GM10266 (cell line): Measurements from ENCODE around the gene TRMU.

Experiments
- DNase-seq: peaks from one replicate; pipeline ENCODE4 v3.0.0; 2012; ENCODE audit errors: extremely low spot score
- TF ChIP-seq, protein P1 (sequence below): IDR thresholded peaks from 2 replicates; pipeline ENCODE4 v1.5.1; 2012; ENCODE audit warnings: mild to moderate bottlenecking, low read depth; ENCODE audit not compliant: control insufficient read depth, insufficient read depth; ENCODE audit errors: missing control alignments

The TRMU gene

GRCh38 chr22:46405901-46406300 is 70.4 kb downstream of the TRMU start:
- DNase-seq = no peak

DNA sequence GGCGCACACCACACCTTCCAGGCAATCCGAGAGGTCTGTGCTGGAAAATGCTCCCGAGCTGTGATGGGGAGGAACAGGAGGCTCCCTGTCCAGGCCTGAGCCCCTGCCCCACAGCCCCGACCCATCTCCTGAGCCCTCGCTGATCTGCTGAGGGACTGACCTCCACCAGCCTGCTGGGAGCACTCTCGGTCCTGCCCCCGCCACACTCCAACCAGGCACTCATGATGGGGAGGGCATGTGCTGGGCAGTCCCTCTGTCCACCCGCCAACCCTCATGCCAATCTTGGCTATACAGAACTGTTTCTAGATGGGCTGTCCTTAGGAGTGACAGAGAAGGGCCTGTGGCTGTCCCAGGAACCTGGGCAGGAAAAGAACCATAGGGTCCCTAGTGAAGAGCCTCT is 70.8 kb downstream of the TRMU start:
- TF ChIP-seq, protein P1, sequence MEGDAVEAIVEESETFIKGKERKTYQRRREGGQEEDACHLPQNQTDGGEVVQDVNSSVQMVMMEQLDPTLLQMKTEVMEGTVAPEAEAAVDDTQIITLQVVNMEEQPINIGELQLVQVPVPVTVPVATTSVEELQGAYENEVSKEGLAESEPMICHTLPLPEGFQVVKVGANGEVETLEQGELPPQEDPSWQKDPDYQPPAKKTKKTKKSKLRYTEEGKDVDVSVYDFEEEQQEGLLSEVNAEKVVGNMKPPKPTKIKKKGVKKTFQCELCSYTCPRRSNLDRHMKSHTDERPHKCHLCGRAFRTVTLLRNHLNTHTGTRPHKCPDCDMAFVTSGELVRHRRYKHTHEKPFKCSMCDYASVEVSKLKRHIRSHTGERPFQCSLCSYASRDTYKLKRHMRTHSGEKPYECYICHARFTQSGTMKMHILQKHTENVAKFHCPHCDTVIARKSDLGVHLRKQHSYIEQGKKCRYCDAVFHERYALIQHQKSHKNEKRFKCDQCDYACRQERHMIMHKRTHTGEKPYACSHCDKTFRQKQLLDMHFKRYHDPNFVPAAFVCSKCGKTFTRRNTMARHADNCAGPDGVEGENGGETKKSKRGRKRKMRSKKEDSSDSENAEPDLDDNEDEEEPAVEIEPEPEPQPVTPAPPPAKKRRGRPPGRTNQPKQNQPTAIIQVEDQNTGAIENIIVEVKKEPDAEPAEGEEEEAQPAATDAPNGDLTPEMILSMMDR = no peak
- no peak for DNase-seq

More at GRCh38 chr22:46405901-46406300, 70.4 kb downstream of the TRMU start:
- TF ChIP-seq, protein P1 = no peak

- TF ChIP-seq, protein P1 = no peak
- no peak for DNase-seq
Observed at GRCh38 chr22:46406791-46407190, 71.3 kb downstream of the TRMU start.
